ENCODE measurements around the gene NXPE3.

Gene NXPE3

GRCh38 chr3:101784855-101785613 lies 6.0 kb downstream of the NXPE3 start:
- no peak overlapping the region for H3K4me3 ChIP-seq (ENCODE audit: low read length)
- DNase-seq (ENCODE audit: low read depth) = no peak
- no peak for TF ChIP-seq CTCF (conservative IDR thresholded peaks at IDR 0.05; ENCODE audit: low read depth, low read length)

GRCh38 chr3:101791778-101792177 lies 12.8 kb downstream of the NXPE3 start:
- no peak for DNase-seq (ENCODE audit: low read depth)
- H3K4me3 ChIP-seq (ENCODE audit: low read length) = no peak overlapping the region
- TF ChIP-seq CTCF (conservative IDR thresholded peaks at IDR 0.05; ENCODE audit: low read depth, low read length) = no peak

- H3K4me3 ChIP-seq (ENCODE audit: low read length) = no peak overlapping the region
- TF ChIP-seq CTCF (conservative IDR thresholded peaks at IDR 0.05; ENCODE audit: low read depth, low read length) = no peak
- no peak for DNase-seq (ENCODE audit: low read depth)
These were observed 17.2 kb downstream of the NXPE3 start for GRCh38 chr3:101796077-101796680.

- H3K4me3 ChIP-seq (ENCODE audit: low read length) = no peak overlapping the region
- no peak for TF ChIP-seq CTCF (conservative IDR thresholded peaks at IDR 0.05; ENCODE audit: low read depth, low read length)
- no peak for DNase-seq (ENCODE audit: low read depth)
These were observed 22.2 kb downstream of the NXPE3 start for GRCh38 chr3:101801174-101801573.

- no peak for TF ChIP-seq CTCF (conservative IDR thresholded peaks at IDR 0.05; ENCODE audit: low read depth, low read length)
- no peak overlapping the region for H3K4me3 ChIP-seq (ENCODE audit: low read length)
- no peak for DNase-seq (ENCODE audit: low read depth)
These were observed 23.2 kb downstream of the NXPE3 start for GRCh38 chr3:101802179-101802578.

- TF ChIP-seq CTCF (conservative IDR thresholded peaks at IDR 0.05; ENCODE audit: low read depth, low read length) = peak; percentile 87
- H3K4me3 ChIP-seq (ENCODE audit: low read length) = no peak overlapping the region
- no peak for DNase-seq (ENCODE audit: low read depth)
These were observed 24.3 kb downstream of the NXPE3 start for GRCh38 chr3:101803173-101803782.

All from retinal pigment epithelial cell (primary cell).